Measurements from ENCODE around the gene C1orf115. TPM values are rescaled to one million over a fixed set of nuclear protein-coding genes. Genes with fewer than 3 reads are reported as not detected.

Gene C1orf115
- total RNA-seq, 4 donors from 2014 or later, result 61.1 to 228 (median 177) TPM

DNA sequence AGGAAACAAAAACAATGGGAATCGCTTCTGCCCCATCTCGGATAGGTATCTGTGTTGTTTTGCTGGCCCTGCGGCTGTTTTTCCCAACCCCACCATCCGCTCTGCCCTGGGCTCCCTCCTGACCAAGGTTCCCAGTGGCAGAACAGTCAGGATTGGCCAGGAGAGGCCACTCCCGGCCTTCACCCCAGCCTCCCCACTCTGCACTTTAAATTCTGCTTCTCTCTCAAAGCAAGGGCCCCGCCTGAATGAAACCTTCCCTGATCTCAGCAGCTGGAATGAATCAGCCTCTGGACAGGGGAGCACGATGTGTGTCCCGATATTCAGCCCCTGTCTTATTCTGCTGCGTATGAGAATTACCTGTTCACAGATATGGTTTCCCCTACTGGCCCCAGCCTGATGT, 16.3 kb downstream of the C1orf115 start:
- Histone ChIP-seq H3K27ac (peak overlapping the region in 2 of 4 donors; percentile 68 to 77), H3K4me1 (peaks cover 0 to 16% (median 2%) of the 10 kb centered on the region in 4 donors)
- no peak for DNase-seq

GRCh38 chr1:220707160-220707559, 17.0 kb downstream of the C1orf115 start:
- peak overlapping the region in 1 of 4 donors; percentile 77 for H3K27ac ChIP-seq
- H3K4me3 ChIP-seq, result no peak overlapping the region
- no peaks in the 10 kb centered on the region for H3K27me3 ChIP-seq
- no peak for DNase-seq
- no peaks in the 10 kb centered on the region for H3K9me3 ChIP-seq
- no peaks in the 10 kb centered on the region for H3K36me3 ChIP-seq
- H3K4me1 ChIP-seq, result peaks cover 0 to 16% (median 2%) of the 10 kb centered on the region in 4 donors
- TF ChIP-seq CTCF (IDR thresholded peaks at IDR 0.05) (no peak), POLR2A (IDR thresholded peaks at IDR 0.05) (no peak)

More for the DNA sequence above, 16.3 kb downstream of the C1orf115 start:
- Histone ChIP-seq H3K27me3 (no peaks in the 10 kb centered on the region), H3K4me3 (no peak overlapping the region), H3K36me3 (no peaks in the 10 kb centered on the region), H3K9me3 (no peaks in the 10 kb centered on the region)
- TF ChIP-seq POLR2A (IDR thresholded peaks at IDR 0.05) (no peak), CTCF (IDR thresholded peaks at IDR 0.05) (no peak)

- no peak for DNase-seq
- no peak overlapping the region for H3K4me3 ChIP-seq
- no peaks in the 10 kb centered on the region for H3K36me3 ChIP-seq
- H3K4me1 ChIP-seq, result peaks cover 0 to 16% (median 2%) of the 10 kb centered on the region in 4 donors
- TF ChIP-seq CTCF (IDR thresholded peaks at IDR 0.05) (no peak), POLR2A (IDR thresholded peaks at IDR 0.05) (no peak)
- H3K27me3 ChIP-seq, result no peaks in the 10 kb centered on the region
- H3K27ac ChIP-seq, result no peak overlapping the region
- H3K9me3 ChIP-seq, result no peaks in the 10 kb centered on the region
Observed at GRCh38 chr1:220708244-220708643, 18.1 kb downstream of the C1orf115 start.

- DNase-seq, result peak in 2 of 3 donors; percentile 70 to 77
- no peak overlapping the region for H3K4me3 ChIP-seq
- H3K4me1 ChIP-seq, result peaks cover 0 to 16% (median 2%) of the 10 kb centered on the region in 4 donors
- no peaks in the 10 kb centered on the region for H3K9me3 ChIP-seq
- no peaks in the 10 kb centered on the region for H3K36me3 ChIP-seq
- TF ChIP-seq POLR2A (IDR thresholded peaks at IDR 0.05), result no peak
- TF ChIP-seq CTCF (IDR thresholded peaks at IDR 0.05), result no peak
- H3K27me3 ChIP-seq, result no peaks in the 10 kb centered on the region
- peak overlapping the region in 3 of 4 donors; percentile 20 to 79 (median 67) for H3K27ac ChIP-seq
Observed at GRCh38 chr1:220708936-220709801, 19.0 kb downstream of the C1orf115 start.

DNA sequence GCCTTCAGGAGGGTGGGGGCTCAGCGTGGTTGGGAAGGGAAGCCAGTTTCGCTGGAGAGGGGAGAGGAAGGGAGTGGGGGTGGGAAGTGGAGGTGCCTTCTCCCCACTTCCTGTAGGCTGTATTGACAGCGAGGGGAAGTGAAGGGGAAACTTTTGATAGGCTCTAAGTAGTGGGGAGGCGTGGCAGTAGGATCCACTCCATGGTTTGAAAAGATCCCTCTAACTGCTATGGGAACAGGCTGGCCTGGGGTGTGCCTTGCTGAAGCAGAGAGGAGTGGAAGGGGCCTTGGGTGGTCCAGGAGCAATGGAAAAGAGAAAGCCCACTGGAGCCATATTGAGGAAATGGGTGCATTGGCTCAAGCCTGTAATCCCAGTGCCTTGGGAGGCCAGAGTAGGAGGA, 20.2 kb downstream of the C1orf115 start:
- H3K27ac ChIP-seq, result peak overlapping the region in 1 of 4 donors; percentile 17
- H3K9me3 ChIP-seq, result no peaks in the 10 kb centered on the region
- H3K36me3 ChIP-seq, result no peaks in the 10 kb centered on the region
- no peaks in the 10 kb centered on the region for H3K27me3 ChIP-seq
- peaks cover 0 to 13% (median 2%) of the 10 kb centered on the region in 4 donors for H3K4me1 ChIP-seq
- no peak for TF ChIP-seq CTCF (IDR thresholded peaks at IDR 0.05)
- no peak for TF ChIP-seq POLR2A (IDR thresholded peaks at IDR 0.05)
- no peak overlapping the region for H3K4me3 ChIP-seq
- DNase-seq, result no peak
